Chondrocyte (in vitro differentiated cells): ENCODE results near the gene MGST2. TPM values are rescaled to one million over a fixed set of nuclear protein-coding genes. Genes with fewer than 3 reads are reported as not detected.

Source experiments
- DNase-seq: peaks from one replicate; pipeline ENCODE4 v3.0.0; 2021; ENCODE audit warnings: mixed read lengths, low spot score
- H3K27ac Mint-ChIP-seq: one replicate; pipeline ENCODE4 v1.8.0; 2021; ENCODE audit warnings: mild to moderate bottlenecking, moderate library complexity, mixed read lengths; ENCODE audit not compliant: unreplicated experiment
- H3K27me3 Mint-ChIP-seq: 2 replicates; pipeline ENCODE4 v1.8.0; 2021; ENCODE audit warnings: low read depth, mixed read lengths
- H3K36me3 Mint-ChIP-seq: 2 replicates; pipeline ENCODE4 v1.8.0; 2021; ENCODE audit warnings: low read depth, mixed read lengths
- H3K4me1 Mint-ChIP-seq: 2 replicates; pipeline ENCODE4 v1.8.0; 2021; ENCODE audit warnings: low read depth, mild to moderate bottlenecking, mixed read lengths
- H3K4me3 Mint-ChIP-seq: one replicate; pipeline ENCODE4 v1.8.0; 2021; ENCODE audit warnings: mild to moderate bottlenecking, moderate library complexity, mixed read lengths; ENCODE audit not compliant: unreplicated experiment
- H3K9me3 Mint-ChIP-seq: 2 replicates; pipeline ENCODE4 v1.8.0; 2021; ENCODE audit warnings: low read depth, mixed read lengths
- CTCF ChIP-seq: fragments of 200-600 bp; sonication (generic); IDR thresholded peaks from 2 replicates; pipeline ENCODE4 v1.5.0; 2021; ENCODE audit warnings: antibody characterized with exemption, mild to moderate bottlenecking, moderate library complexity
- long read RNA-seq: library from polyadenylated mRNA; stranded (forward); transcript quantifications from one replicate; pipeline ENCODE4 v2.0.0, GENCODE V29; 2021
- total RNA-seq: library from RNA; stranded (reverse); gene quantifications from 3 replicates; pipeline ENCODE4 v1.2.1, GENCODE V29; 2021

Gene MGST2
- 21.4 to 36.0 TPM (median 23.7 TPM) in 3 replicates for total RNA-seq
- long read RNA-seq, transcript MGST2-201 (5 exons, 801 nt) = major isoform, 12 of 16 reads
- long read RNA-seq, partial matches to known transcripts = 1 of 16 reads
- long read RNA-seq, other reads (novel, unspliced or antisense) = 2 of 16 reads

GRCh38 chr4:139665690-139666529 lies at the start of gene MGST2:
MGST2 (plus strand) TSS chr4:139665819; CDS start chr4:139666020, 201 bp downstream.
- no peak for TF ChIP-seq CTCF
- Mint-ChIP-seq H3K4me1 (peaks cover 30% of the 10 kb centered on the region), H3K27ac (peak within 1 kb of the TSS; percentile 97), H3K4me3 (peak within 1 kb of the TSS; percentile 80), H3K27me3 (no peaks in the 10 kb centered on the region), H3K36me3 (no peaks in the 10 kb centered on the region), H3K9me3 (no peaks in the 10 kb centered on the region)
- no peak for DNase-seq

DNA sequence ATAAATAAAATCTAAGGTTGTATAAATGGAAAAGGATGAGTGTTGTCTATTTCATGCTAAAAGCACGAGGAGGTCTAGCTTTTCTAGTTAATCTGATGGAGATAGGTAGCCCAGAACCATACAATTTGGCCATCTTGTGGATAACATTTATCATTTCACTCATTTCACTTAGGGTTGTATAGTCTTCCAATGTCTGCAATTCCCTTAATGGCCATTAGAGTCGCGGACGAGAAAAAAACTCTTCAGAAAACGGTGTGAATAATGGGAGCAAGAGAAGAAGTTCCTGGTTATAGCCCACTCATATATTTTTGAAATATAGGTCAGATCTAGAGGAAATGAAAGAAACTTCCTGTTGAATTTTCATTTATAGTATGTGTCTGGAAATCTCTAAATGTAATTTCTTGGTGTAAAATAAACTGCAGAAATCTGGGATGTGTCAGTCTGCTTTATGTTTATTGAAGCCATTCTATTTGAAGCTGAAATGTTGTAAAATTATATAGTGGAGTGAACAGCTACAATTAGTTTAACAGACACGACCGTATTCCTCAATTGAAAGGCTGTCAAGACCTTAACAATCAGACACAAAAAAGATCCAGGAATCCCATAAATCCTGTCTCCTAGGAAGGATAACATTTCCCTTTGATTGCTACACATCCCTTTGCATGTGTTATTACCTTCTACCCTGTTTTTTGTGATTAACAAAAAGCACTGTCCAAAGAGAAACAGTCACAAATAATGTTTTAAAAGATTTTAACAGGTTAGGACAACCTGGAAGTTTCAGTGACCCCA lies 47.7 kb upstream of the MGST2 start:
- no peak overlapping the region for H3K4me3 Mint-ChIP-seq
- no peaks in the 10 kb centered on the region for H3K27me3 Mint-ChIP-seq
- peak; percentile 70 for TF ChIP-seq CTCF
- no peaks in the 10 kb centered on the region for H3K9me3 Mint-ChIP-seq
- H3K36me3 Mint-ChIP-seq = no peaks in the 10 kb centered on the region
- no peak for DNase-seq
- no peaks in the 10 kb centered on the region for H3K4me1 Mint-ChIP-seq
- no peak overlapping the region for H3K27ac Mint-ChIP-seq

GRCh38 chr4:139619644-139620043 lies 46.0 kb upstream of the MGST2 start:
- H3K27ac Mint-ChIP-seq = no peak overlapping the region
- no peak for DNase-seq

GRCh38 chr4:139622901-139623381 lies 42.7 kb upstream of the MGST2 start:
- H3K9me3 Mint-ChIP-seq = peaks cover 2% of the 10 kb centered on the region
- no peaks in the 10 kb centered on the region for H3K36me3 Mint-ChIP-seq
- no peaks in the 10 kb centered on the region for H3K4me1 Mint-ChIP-seq
- no peaks in the 10 kb centered on the region for H3K27me3 Mint-ChIP-seq
- H3K4me3 Mint-ChIP-seq = no peak overlapping the region
- no peak for TF ChIP-seq CTCF
- no peak for DNase-seq
- no peak overlapping the region for H3K27ac Mint-ChIP-seq

More at GRCh38 chr4:139619644-139620043, 46.0 kb upstream of the MGST2 start:
- TF ChIP-seq CTCF = peak; percentile 73
- H3K4me1 Mint-ChIP-seq = no peaks in the 10 kb centered on the region
- H3K36me3 Mint-ChIP-seq = no peaks in the 10 kb centered on the region
- H3K9me3 Mint-ChIP-seq = no peaks in the 10 kb centered on the region
- no peak overlapping the region for H3K4me3 Mint-ChIP-seq
- H3K27me3 Mint-ChIP-seq = no peaks in the 10 kb centered on the region
